Ascending aorta (tissue), 2 donors: Measurements from ENCODE around the gene SH3D21. TPM values are rescaled to one million over a fixed set of nuclear protein-coding genes. Genes with fewer than 3 reads are reported as not detected.

Experiments
- DNase-seq, 2 donors: peaks; one replicate each; pipeline ENCODE4 v3.0.0-alpha.2; 2019; ENCODE audit warnings: low spot score in 2 of 2
- H3K27ac ChIP-seq, 2 donors: fragments of 200-600 bp; sonication (generic); one replicate each; pipeline ENCODE4 v1.5.1; 2016 to 2017; ENCODE audit warnings: mild to moderate bottlenecking in 1 of 2
- H3K27me3 ChIP-seq: fragments of 200-600 bp; sonication (generic); one replicate; pipeline ENCODE4 v1.5.1; 2017
- H3K36me3 ChIP-seq, 2 donors: fragments of 200-600 bp; sonication (generic); one replicate each; pipeline ENCODE4 v1.5.1; 2016
- H3K4me1 ChIP-seq, 2 donors: fragments of 200-600 bp; sonication (generic); one replicate each; pipeline ENCODE4 v1.5.1; 2016 to 2017; ENCODE audit warnings: mild to moderate bottlenecking in 1 of 2
- H3K4me3 ChIP-seq, 2 donors: fragments of 200-600 bp; sonication (generic); one replicate each; pipeline ENCODE4 v1.5.1; 2016 to 2017; ENCODE audit warnings: mild to moderate bottlenecking in 1 of 2
- H3K9me3 ChIP-seq, 2 donors: fragments of 200-600 bp; sonication (generic); one replicate each; pipeline ENCODE4 v1.5.1; 2016
- CTCF ChIP-seq, 3 experiments: fragments of 200-600 bp in 2 of 3; fragments of 450-650 bp in 1 of 3; sonication (generic) in 2 of 3; IDR thresholded peaks; one replicate each; pipeline ENCODE4 v1.5.1; 2016 to 2019; ENCODE audit warnings: antibody characterized with exemption in 3 of 3, mild to moderate bottlenecking in 1 of 3, moderate library complexity in 1 of 3
- intact Hi-C: fragments of 100-400 bp; cut with DNase I; formaldehyde crosslinking; loops from one replicate; pipeline ENCODE4 v1.15.1; 2023
- total RNA-seq: library from RNA; depleted of rRNA; stranded (reverse); fragments of >200 nt; gene quantifications from one replicate; pipeline ENCODE4 v1.1.0, GENCODE V29; 2016

Gene SH3D21
- total RNA-seq, 1 donor from 2014 or later, result 1.3 TPM

- intact Hi-C loops, result no loop called here
- DNase-seq, result no peak
- Histone ChIP-seq H3K27me3 (no peaks in the 10 kb centered on the region), H3K9me3 (no peaks in the 10 kb centered on the region), H3K4me1 (peaks cover 28 to 39% of the 10 kb centered on the region in 2 donors), H3K27ac (peak overlapping the region; percentile 46), H3K4me3 (no peak overlapping the region), H3K36me3 (peaks cover 53 to 55% of the 10 kb centered on the region in 2 donors)
- TF ChIP-seq CTCF (IDR thresholded peaks at IDR 0.05), result no peak
These were observed 40.7 kb downstream of the SH3D21 start for GRCh38 chr1:36346741-36347370.

GRCh38 chr1:36349241-36349671 is 43.1 kb downstream of the SH3D21 start:
- H3K27ac ChIP-seq, result peak overlapping the region; percentile 84 to 89
- intact Hi-C loops, result no loop called here
- no peak overlapping the region for H3K4me3 ChIP-seq
- H3K27me3 ChIP-seq, result no peaks in the 10 kb centered on the region
- H3K4me1 ChIP-seq, result peaks cover 39 to 43% of the 10 kb centered on the region in 2 donors
- TF ChIP-seq CTCF (IDR thresholded peaks at IDR 0.05), result no peak
- peaks cover 46 to 52% of the 10 kb centered on the region in 2 donors for H3K36me3 ChIP-seq
- DNase-seq, result no peak
- no peaks in the 10 kb centered on the region for H3K9me3 ChIP-seq

GRCh38 chr1:36349839-36350238 is 43.7 kb downstream of the SH3D21 start:
- DNase-seq, result no peak
- no peaks in the 10 kb centered on the region for H3K9me3 ChIP-seq
- peak overlapping the region in 1 of 2 donors; percentile 30 for H3K4me3 ChIP-seq
- peaks cover 39 to 43% of the 10 kb centered on the region in 2 donors for H3K4me1 ChIP-seq
- intact Hi-C loops, result loop anchor here (2.0 kb wide), 1 partner anchor 27 kb away; the partner anchor contains the start of gene EVA1B
- H3K27me3 ChIP-seq, result no peaks in the 10 kb centered on the region
- H3K27ac ChIP-seq, result peak overlapping the region; percentile 84 to 89
- H3K36me3 ChIP-seq, result peaks cover 46 to 55% of the 10 kb centered on the region in 2 donors
- TF ChIP-seq CTCF (IDR thresholded peaks at IDR 0.05), result no peak

GRCh38 chr1:36350659-36351226 is 44.6 kb downstream of the SH3D21 start:
- TF ChIP-seq CTCF (IDR thresholded peaks at IDR 0.05), result no peak
- H3K27me3 ChIP-seq, result no peaks in the 10 kb centered on the region
- peaks cover 39 to 43% of the 10 kb centered on the region in 2 donors for H3K4me1 ChIP-seq
- peak overlapping the region; percentile 84 to 89 for H3K27ac ChIP-seq
- intact Hi-C loops, result loop anchor here (1.0 to 2.0 kb wide), 3 partner anchors 19 to 36 kb away; partner anchors contain the start of gene EVA1B
- H3K9me3 ChIP-seq, result no peaks in the 10 kb centered on the region
- H3K4me3 ChIP-seq, result peak overlapping the region in 1 of 2 donors; percentile 30
- peaks cover 44 to 55% of the 10 kb centered on the region in 2 donors for H3K36me3 ChIP-seq
- peak in 1 of 2 donors; percentile 86 for DNase-seq

GRCh38 chr1:36351227-36351977 is 45.2 kb downstream of the SH3D21 start:
- peak in 1 of 2 donors; percentile 83 for DNase-seq
- H3K4me3 ChIP-seq, result peak overlapping the region in 1 of 2 donors; percentile 30
- peaks cover 39 to 43% of the 10 kb centered on the region in 2 donors for H3K4me1 ChIP-seq
- TF ChIP-seq CTCF (IDR thresholded peaks at IDR 0.05), result peak in 1 of 3 experiments; percentile 18
- intact Hi-C loops, result loop anchor here (1.0 to 2.0 kb wide), 3 partner anchors 18 to 35 kb away; partner anchors contain the start of gene EVA1B
- no peaks in the 10 kb centered on the region for H3K9me3 ChIP-seq
- peaks cover 40 to 55% of the 10 kb centered on the region in 2 donors for H3K36me3 ChIP-seq
- no peaks in the 10 kb centered on the region for H3K27me3 ChIP-seq
- H3K27ac ChIP-seq, result peak overlapping the region; percentile 84 to 89
